ENCODE results near the gene WT1. TPM values are rescaled to one million over a fixed set of nuclear protein-coding genes. Genes with fewer than 3 reads are reported as not detected.

The WT1 gene
- total and polyA plus RNA-seq, 10 of the 15 experiments (the other 5 are each of a cell fraction or from before 2014, with no cell fraction given): 0.07 to 0.37 (median 0.08) TPM; not detected in 7

DNA sequence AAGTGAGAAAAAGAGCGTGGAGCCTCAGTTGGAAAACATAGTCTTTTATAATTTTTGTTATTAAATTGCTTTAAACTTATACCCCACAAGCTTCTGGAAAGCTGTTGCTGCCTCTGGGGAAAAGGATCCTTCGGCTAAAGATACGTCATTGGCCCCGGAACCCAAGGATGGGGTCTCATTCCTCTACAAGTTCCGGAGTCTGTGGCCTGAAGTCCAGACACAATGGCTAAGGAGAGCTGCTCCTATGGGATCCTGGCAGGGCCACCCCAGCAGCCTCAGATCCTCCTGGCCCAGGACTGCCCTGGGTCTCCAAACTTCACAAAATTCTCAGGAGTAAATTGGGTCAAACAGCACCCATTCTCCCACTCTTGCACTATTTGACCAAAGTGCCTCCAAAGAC lies 5.9 kb downstream of the WT1 start:
- no peak overlapping the region for H3K27ac ChIP-seq (ENCODE audit: control insufficient read depth, insufficient read depth)
- H3K36me3 ChIP-seq (ENCODE audit: control insufficient read depth in 2 of 2, insufficient read depth in 2 of 2, low read length in 1 of 2): no peaks in the 10 kb centered on the region
- H3K9me3 ChIP-seq (replicated peaks; ENCODE audit: control insufficient read depth, insufficient read depth, low read length): no peaks in the 10 kb centered on the region; the same call in 2 of the 3 replicates
- H3K9ac ChIP-seq (ENCODE audit: control insufficient read depth, insufficient read depth, low read length): no peak overlapping the region
- ChIA-PET RAD21 (ENCODE audit: unreplicated experiment) (no interaction called here), SMC1A (ENCODE audit: uncharacterized antibody, unreplicated experiment) (interaction anchor here (0.6 to 0.7 kb wide), 3 partner anchors 124 to 362 kb away, joined by 3 read pairs; no protein-coding TSS in a partner anchor), CTCF (interaction anchor here (0.8 kb wide), 1 partner anchor 9 kb away, joined by 5 read pairs; no protein-coding TSS in a partner anchor), POLR2A (no interaction called here)
- peaks cover 13 to 32% of the 10 kb centered on the region in 2 experiments for H3K27me3 ChIP-seq (replicated peaks in 1 of 2; ENCODE audit: control insufficient read depth in 2 of 2, insufficient read depth in 2 of 2, low read length in 1 of 2)
- no TSS peak for BruUV-seq (replicated peaks)
- intact Hi-C loops (cut with micrococcal nuclease; ENCODE audit: unreplicated experiment) (no loop called here), in situ Hi-C loops (cut with MboI) (no loop called here)
- H4K20me1 ChIP-seq (ENCODE audit: control insufficient read depth, insufficient read depth): no peaks in the 10 kb centered on the region
- FAIRE-seq (no peak), DNase-seq (ENCODE audit: low read depth, low spot score) (no peak), ATAC-seq (no peak)
- H3K79me2 ChIP-seq (ENCODE audit: control insufficient read depth, insufficient read depth, low read length): no peaks in the 10 kb centered on the region
- no peak overlapping the region for H2AFZ ChIP-seq (ENCODE audit: control insufficient read depth, low read depth, low read length)
- no peak overlapping the region for H3K4me3 ChIP-seq
- no peak overlapping the region for H3K4me2 ChIP-seq (ENCODE audit: control insufficient read depth, insufficient read depth)
- H3K4me1 ChIP-seq (ENCODE audit: control insufficient read depth, insufficient read depth, low read length): no peaks in the 10 kb centered on the region
- 5% methylated on average over 5 of the region's 5 CpGs for WGBS (ENCODE audit: insufficient coverage, insufficient replicate concordance, low lambda C conversion rate, missing lambda C conversion rate)
- no peak for TF ChIP-seq RBBP5 (conservative IDR thresholded peaks at IDR 0.05)
- TF ChIP-seq TCF3 (IDR thresholded peaks at IDR 0.05; ENCODE audit: borderline replicate concordance, insufficient read depth, low read depth, low read length): no peak
- TF ChIP-seq CHD4 (IDR thresholded peaks at IDR 0.05): no peak
- TF ChIP-seq CBX3 (IDR thresholded peaks at IDR 0.05; ENCODE audit: borderline replicate concordance, low read depth): no peak
- no peak for TF ChIP-seq LARP7 (IDR thresholded peaks at IDR 0.05)
- TF ChIP-seq SRF (IDR thresholded peaks at IDR 0.05; ENCODE audit: low read depth in 2 of 2, low read length in 2 of 2): no peak
- no peak for TF ChIP-seq KLF5 (IDR thresholded peaks at IDR 0.05; ENCODE audit: partially characterized antibody)
- TF ChIP-seq, protein P1, sequence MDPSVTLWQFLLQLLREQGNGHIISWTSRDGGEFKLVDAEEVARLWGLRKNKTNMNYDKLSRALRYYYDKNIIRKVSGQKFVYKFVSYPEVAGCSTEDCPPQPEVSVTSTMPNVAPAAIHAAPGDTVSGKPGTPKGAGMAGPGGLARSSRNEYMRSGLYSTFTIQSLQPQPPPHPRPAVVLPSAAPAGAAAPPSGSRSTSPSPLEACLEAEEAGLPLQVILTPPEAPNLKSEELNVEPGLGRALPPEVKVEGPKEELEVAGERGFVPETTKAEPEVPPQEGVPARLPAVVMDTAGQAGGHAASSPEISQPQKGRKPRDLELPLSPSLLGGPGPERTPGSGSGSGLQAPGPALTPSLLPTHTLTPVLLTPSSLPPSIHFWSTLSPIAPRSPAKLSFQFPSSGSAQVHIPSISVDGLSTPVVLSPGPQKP (IDR thresholded peaks at IDR 0.05; ENCODE audit: low read depth, low read length): no peak
- TF ChIP-seq RELB (IDR thresholded peaks at IDR 0.05; ENCODE audit: low read depth): no peak
- TF ChIP-seq RFX5 (IDR thresholded peaks at IDR 0.05; ENCODE audit: low read depth, low read length): no peak
- TF ChIP-seq, protein P2, sequence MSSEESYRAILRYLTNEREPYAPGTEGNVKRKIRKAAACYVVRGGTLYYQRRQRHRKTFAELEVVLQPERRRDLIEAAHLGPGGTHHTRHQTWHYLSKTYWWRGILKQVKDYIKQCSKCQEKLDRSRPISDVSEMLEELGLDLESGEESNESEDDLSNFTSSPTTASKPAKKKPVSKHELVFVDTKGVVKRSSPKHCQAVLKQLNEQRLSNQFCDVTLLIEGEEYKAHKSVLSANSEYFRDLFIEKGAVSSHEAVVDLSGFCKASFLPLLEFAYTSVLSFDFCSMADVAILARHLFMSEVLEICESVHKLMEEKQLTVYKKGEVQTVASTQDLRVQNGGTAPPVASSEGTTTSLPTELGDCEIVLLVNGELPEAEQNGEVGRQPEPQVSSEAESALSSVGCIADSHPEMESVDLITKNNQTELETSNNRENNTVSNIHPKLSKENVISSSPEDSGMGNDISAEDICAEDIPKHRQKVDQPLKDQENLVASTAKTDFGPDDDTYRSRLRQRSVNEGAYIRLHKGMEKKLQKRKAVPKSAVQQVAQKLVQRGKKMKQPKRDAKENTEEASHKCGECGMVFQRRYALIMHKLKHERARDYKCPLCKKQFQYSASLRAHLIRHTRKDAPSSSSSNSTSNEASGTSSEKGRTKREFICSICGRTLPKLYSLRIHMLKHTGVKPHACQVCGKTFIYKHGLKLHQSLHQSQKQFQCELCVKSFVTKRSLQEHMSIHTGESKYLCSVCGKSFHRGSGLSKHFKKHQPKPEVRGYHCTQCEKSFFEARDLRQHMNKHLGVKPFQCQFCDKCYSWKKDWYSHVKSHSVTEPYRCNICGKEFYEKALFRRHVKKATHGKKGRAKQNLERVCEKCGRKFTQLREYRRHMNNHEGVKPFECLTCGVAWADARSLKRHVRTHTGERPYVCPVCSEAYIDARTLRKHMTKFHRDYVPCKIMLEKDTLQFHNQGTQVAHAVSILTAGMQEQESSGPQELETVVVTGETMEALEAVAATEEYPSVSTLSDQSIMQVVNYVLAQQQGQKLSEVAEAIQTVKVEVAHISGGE (CRISPR knock-in tag; IDR thresholded peaks at IDR 0.05): no peak
- no peak for TF ChIP-seq HDAC6 (IDR thresholded peaks at IDR 0.05; ENCODE audit: unreplicated experiment)

All from GM12878 (cell line).